HEK293T (cell line): Measurements from ENCODE around the gene TSC1.

Experiments used
- ARNT ChIP-seq: fragments of 450-650 bp; IDR thresholded peaks from 2 replicates; pipeline ENCODE4 v1.6.1; 2017; ENCODE audit warnings: mild to moderate bottlenecking
- BHLHE40 ChIP-seq: fragments of 450-650 bp; IDR thresholded peaks from 2 replicates; pipeline ENCODE4 v1.6.1; 2016; ENCODE audit warnings: mild to moderate bottlenecking, moderate library complexity, borderline replicate concordance
- CTBP1 ChIP-seq: fragments of 450-650 bp; IDR thresholded peaks from 2 replicates; pipeline ENCODE4 v1.6.1; 2016; ENCODE audit warnings: borderline replicate concordance
- FOXK2 ChIP-seq: fragments of 450-650 bp; IDR thresholded peaks from 2 replicates; pipeline ENCODE4 v1.6.1; 2016; ENCODE audit warnings: mild to moderate bottlenecking
- FOXM1 ChIP-seq: fragments of 450-650 bp; IDR thresholded peaks from 2 replicates; pipeline ENCODE4 v1.6.1; 2017; ENCODE audit warnings: mild to moderate bottlenecking, borderline replicate concordance
- HDGF ChIP-seq: fragments of 450-650 bp; IDR thresholded peaks from 2 replicates; pipeline ENCODE4 v1.6.1; 2017; ENCODE audit warnings: antibody characterized with exemption, borderline replicate concordance
- L3MBTL2 ChIP-seq: fragments of 450-650 bp; conservative IDR thresholded peaks from 2 replicates; pipeline ENCODE4 v1.6.1; 2016; ENCODE audit warnings: mild to moderate bottlenecking
- NFRKB ChIP-seq: fragments of 450-650 bp; IDR thresholded peaks from 2 replicates; pipeline ENCODE4 v1.6.1; 2016; ENCODE audit warnings: mild to moderate bottlenecking, moderate library complexity
- SP1 ChIP-seq: fragments of 450-650 bp; IDR thresholded peaks from 2 replicates; pipeline ENCODE4 v1.6.1; 2017
- SUZ12 ChIP-seq: fragments of 450-650 bp; IDR thresholded peaks from 2 replicates; pipeline ENCODE4 v1.6.1; 2016; ENCODE audit warnings: mild to moderate bottlenecking

DNA sequence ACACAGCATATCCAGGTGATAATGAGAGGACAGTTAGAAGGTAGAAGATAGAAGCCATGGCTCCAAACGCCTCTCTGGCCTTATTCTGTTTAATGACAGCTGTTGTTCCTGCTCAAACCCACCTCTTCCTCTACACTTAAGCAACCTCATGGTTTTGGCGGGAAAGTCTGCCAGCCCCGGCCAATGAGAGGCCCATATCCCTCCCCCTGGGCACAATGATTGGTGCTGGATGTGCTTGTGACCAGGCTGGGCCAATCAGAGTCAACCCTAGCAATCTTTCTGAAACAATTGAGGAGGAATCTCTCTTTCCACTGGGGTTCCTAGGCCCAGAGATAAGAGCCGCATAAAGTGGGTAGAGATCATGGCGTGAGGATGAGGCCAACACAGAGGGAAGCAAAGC lies 29.3 kb upstream of the TSC1 start:
- TF ChIP-seq BHLHE40 = no peak
- no peak for TF ChIP-seq FOXM1
- TF ChIP-seq SP1 = no peak
- no peak for TF ChIP-seq ARNT
- TF ChIP-seq FOXK2 = no peak
- no peak for TF ChIP-seq HDGF
- no peak for TF ChIP-seq NFRKB
- TF ChIP-seq CTBP1 = no peak
- no peak for TF ChIP-seq SUZ12
- peak; percentile 74 for TF ChIP-seq L3MBTL2
